OCI-M1 (cell line): ENCODE measurements around the gene FRS3.
"Not testable (repeated sequence)": the region's sequence is repeated elsewhere in the genome, so short reads cannot be mapped to it uniquely, and the experiment has no call there.

Experiments
- DNase-seq: peaks from one replicate; lab custom pipeline; 2025; lab: John Stamatoyannopoulos, UW

FRS3 gene

DNA sequence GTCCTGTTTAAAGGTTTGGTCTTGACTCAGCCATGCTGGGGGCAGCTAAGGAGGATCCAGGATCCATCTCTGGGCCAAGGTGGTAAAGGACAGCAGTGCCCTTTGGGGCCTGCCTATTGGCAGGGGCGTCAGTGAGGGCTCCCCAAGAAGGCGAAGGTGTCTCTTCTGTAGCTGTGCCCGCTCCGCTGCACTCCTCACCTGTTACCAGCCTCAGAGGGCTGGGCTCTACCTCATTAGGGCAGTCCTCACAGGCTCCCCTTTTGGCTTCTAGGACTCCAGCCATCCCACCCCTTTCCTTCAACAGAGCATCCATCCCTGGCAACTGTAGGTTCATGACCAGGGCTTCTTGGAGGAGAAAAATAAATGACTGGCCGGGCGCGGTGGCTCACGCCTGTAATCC, 10.3 kb downstream of the FRS3 start:
- no peak for DNase-seq

- no peak for DNase-seq
Measured at GRCh38 chr6:41768545-41769308, 11.0 kb downstream of the FRS3 start.

- DNase-seq = peak; percentile 95
Measured at GRCh38 chr6:41767112-41767833, 12.4 kb downstream of the FRS3 start.

- not testable (repeated sequence) for DNase-seq
Measured at GRCh38 chr6:41766043-41766664, 13.5 kb downstream of the FRS3 start.

- no peak for DNase-seq
Measured at GRCh38 chr6:41763470-41763869, 16.2 kb downstream of the FRS3 start.

DNA sequence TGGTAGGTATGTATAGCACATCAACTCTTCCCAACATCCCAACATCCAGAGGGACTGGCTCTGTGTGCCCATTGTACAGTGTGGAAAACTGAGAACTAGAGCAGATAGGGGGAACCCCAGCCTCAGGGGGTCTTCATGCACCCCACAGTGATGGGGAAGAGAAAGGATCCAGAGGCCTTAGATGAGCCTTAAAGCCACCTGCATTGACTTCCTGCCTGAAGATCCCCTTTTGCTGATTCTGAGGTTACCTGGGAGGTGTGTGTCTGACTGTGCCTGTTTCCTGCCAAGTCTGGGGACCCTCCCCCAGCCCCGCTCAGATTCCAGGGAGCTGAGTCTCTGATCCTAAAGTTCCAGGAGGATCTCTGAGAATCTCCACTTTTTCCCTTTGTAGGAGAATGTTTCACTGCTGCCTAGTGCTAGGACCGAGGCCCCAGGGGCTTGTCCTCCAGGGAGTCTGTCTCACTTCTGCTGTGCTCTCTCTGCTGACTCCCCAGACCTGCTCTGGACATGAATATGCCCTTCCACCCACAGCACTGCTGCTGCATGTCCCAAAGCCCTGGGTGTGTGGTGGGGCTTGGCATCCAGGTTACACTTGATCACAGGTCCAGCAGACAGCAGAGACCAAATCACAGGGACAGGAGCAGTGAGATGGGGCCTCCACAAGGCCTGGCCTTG, 19.7 kb downstream of the FRS3 start:
- DNase-seq = no peak

DNA sequence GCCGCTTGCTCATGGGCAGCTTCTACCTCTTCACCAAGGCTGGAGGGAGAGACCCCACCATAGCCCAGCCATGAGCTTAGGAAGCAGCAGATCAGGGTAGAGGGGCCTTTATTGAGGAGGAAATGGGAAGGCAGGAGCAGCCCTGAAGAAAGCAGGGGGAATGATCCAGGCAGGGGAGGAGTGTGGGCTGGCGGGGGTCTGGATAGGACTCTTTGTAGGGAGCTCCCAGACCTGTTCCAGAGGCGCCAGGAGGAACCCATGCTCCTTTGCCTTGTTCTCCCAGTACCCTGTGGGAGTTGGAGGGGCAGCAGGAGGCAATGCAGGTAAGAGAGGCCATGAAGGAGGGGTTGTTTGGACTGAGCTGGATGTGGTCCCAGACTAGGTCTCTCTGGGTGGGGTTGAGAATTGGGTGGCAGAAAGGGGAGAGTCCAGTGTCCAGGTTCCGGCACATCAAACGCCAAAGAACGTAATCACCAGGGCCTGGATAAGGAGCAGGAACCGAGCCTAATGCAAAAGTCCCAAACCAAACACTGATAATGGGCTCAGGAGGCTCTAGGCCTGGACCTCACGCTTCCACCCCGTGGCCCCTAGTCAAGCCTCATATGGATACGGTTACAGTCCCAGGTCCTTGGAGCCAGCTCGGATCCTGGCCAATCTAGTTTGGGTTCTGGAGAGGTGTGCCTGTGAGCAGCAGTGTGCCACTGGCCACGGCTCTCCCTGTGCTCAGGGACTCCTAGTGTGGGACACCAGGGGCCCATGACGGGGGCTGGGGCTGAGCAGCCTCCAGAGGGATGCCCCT, 20.4 kb downstream of the FRS3 start:
- no peak for DNase-seq

DNA sequence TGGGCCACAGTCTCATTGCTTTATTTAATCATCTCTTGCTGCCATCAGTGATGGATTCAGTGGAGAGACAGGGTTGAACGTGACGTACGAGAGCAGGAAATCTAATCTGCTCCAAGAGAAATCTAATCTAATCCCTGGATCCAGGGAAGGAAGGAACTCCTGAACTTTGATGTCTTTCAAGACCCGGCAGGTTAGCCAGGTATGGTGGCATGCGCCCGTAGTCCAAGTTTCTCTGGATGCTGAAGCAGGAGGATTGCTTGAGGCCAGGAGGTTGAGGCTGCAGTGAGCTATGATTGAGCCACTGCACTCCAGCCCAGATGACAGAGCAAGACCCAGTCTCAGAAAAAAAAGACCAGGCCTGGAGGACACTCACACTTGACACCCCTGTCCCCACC, 21.1 kb downstream of the FRS3 start:
- no peak for DNase-seq

DNA sequence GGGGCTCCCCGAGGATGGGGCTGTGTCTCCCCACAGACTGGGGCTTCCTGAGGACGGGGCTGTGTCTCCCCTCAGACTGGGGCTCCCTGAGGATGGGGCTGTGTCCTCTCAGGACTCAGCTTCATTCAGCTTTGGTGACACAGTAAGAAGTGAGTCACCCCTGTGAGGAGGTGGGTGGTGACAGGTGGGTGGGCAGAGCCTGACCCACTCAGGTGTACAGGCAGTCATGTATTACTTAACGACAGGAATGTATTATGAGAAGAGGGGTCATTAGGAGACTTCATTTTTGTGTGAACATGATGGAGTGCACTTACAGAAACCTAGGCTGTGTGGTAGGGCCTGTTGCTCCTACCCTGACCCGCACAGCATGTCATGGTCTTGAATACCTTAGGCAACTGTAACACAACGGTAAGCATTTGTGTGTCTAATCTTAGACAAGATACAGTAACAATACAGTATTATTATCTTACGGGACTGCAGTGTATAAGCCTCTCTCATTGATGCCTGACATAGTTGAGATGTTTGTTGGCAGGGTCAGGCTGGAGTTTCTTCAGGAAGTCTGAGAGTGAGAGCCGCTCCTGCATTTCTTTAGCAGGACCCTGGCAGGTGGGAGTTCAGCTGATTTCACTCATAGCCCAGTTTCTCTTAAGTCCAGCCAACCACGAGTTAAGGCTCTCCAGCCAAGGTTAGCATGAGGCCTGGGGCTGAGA, 21.6 kb downstream of the FRS3 start:
- DNase-seq = no peak

GRCh38 chr6:41757271-41757670, 22.4 kb downstream of the FRS3 start:
- no peak for DNase-seq

GRCh38 chr6:41756354-41756753, 23.3 kb downstream of the FRS3 start:
- no peak for DNase-seq

GRCh38 chr6:41755895-41756294, 23.8 kb downstream of the FRS3 start:
- DNase-seq = no peak

GRCh38 chr6:41750374-41750773, 29.3 kb downstream of the FRS3 start:
- DNase-seq = no peak

- no peak for DNase-seq
Measured at GRCh38 chr6:41748542-41748941, 31.2 kb downstream of the FRS3 start.

- DNase-seq = no peak
Measured at GRCh38 chr6:41748102-41748477, 31.6 kb downstream of the FRS3 start.

DNA sequence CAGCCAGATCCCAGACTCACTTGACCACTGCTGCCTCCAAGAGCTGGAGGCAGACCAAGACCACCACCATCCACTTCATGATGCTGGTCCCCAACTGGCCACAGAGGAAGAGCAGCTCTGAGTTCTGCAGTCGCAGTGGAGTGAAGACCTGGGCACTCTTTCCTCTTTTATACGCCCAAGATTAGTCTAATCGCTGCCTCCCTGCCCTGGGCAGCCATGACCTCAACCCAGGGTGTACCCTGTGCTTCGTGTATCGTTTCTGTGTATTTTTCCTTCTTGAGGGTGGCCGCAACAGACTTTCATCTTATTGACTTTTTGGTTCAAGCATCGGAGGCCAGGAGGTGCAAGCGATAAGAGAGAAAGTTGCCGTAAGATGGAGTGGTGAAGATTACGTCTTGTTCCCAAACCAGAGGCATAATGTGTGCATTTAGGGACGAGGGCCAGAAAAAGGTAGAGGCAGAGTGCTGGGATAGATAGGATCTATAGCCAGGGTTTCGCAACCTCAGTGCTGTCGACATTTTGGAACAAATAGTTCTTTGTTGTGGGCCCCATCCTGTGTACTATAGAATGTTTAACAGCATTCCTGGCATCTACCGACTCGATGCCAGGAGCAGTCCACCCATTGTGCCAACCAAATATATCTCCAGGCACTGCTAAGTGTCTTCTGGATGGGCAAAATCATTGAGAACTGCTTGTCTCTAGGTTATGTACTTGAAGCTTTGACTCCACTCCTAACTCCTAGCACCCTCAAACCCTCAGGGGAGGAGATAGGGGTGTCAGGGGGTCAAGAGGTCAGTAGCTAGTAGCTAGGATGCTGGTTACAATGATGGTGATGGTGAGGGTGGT, 32.2 kb downstream of the FRS3 start, which contains the start of gene PGC:
Gene PGC, minus strand, starts transcription at position 142 of the 846 bp plus-strand sequence. Its CDS starts 63 bp downstream, at position 79.
- no peak for DNase-seq

- no peak for DNase-seq
Measured at GRCh38 chr6:41746107-41746506, 33.6 kb downstream of the FRS3 start.

DNA sequence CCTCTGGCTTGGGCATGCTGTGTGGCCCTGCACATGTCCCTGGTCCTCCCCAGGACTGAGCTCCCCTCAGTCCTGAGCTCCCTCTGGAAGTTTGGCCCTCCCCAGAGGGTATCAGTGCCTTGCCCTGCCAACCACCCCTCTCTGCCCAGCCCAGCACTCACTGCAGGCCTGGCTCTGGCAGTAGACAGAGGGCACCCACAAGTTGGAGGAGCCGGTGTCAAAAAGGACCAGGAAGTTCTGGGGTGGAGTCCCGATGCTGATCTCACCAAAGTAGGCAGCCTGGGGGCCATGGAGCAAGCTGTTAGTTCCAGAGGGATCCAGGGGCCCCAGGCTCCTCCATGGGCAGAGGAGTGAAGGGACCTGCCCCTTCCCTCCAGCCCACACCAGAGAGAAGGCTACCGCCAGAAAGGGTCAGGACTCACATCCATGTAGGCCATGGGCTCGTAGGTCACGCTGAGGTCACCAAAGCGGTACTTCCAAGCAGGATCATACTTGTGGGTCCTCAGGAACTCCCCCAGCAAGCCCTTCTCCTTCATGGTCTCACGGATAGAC, 35.4 kb downstream of the FRS3 start:
- DNase-seq = no peak

DNA sequence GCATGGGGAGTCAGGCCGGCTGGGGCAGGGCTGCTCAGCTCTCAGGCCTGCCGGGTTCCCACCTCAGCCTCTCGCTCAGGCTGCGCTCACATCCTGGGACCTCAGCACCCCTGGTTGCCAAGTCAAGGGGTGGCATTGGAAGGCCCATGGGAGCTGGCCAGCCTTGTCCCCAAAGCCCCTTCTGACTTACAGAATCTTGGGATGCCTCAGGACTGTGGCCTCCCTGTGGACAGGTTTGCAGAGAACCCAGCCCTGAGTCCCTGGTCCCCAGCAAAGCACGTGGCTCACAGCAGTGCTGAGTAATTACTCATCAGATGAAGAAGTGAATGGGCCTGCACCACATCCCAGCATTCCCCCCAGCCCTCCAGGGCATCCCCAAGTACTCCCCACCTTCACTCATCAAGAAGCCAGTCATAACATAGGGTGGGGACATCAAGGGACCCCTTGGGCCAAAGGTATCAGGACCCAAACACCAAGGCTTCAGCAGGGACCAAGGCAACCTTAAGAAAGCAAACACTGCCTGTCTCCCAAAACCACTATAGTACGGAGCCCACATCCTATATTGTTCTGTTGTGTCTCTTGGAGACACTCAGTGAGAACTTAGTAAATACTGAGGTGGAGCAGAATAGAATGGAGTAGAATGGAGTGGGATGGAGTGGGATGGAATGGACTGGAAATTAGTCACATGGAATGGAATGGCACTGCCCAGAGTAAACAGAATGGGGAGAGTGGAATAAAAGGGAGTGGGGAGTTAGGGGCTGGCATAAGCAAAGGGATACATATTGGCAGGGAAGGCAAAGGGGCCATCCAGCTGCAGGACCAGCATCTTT, 36.1 kb downstream of the FRS3 start:
- no peak for DNase-seq
